T-helper 2 cell treated with Interferon-gamma antibody and Interleukin-4, amounts not matched to agents 100 ng/mL and 5 ng/mL, for 36 hours (primary cell): ENCODE results near the gene RAPGEF6. TPM values are rescaled to one million over a fixed set of nuclear protein-coding genes. Genes with fewer than 3 reads are reported as not detected.
"Not testable (repeated sequence)": the region's sequence is repeated elsewhere in the genome, so short reads cannot be mapped to it uniquely, and the experiment has no call there.

ENCODE experiments used
- intact Hi-C: fragments of 100-400 bp; cut with micrococcal nuclease; formaldehyde crosslinking; loops from one replicate; pipeline ENCODE4 v1.15.1; 2023
- total RNA-seq: library from RNA; stranded (reverse); gene quantifications from 2 replicates; pipeline ENCODE4 v1.2.3, GENCODE V29; 2022

Gene RAPGEF6
- total RNA-seq, 1 donor from 2014 or later = 41.6 TPM

DNA sequence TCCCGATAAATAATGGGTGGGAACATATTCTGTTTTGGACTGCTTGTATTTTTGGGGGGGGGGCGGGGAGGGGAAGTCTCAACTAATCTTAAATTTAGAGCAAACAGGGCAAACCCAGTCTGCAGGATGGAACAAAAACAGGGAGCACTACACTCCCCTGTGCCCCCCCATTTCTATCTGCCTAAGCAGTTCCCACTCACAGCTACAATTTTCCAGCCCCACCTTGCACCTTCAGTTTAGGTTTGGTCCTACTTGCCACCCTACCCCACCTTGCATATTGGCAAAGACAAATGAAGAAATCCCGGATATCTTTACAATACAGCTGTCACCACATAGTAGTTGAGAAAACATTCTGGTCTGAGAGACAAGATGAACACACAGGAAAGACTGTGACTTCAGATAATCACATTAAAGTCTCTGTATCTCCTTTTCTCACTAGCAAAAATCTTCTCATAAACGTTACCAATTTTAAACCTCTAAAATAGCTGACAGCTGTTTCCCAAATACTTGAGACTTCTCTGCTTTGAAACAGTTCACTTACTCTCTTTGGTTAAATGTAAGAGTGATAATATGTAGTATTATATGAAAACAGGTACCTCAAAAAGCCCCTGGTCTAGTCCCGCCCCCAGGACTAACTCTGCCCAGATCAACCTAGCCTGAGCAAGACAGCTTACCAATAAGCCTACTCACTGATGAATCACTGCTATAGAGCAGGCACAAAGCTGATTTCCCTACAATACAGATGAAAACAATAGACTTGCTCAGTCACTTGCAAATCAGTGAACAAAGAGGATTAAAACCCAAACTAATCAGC, 5.2 kb upstream of the RAPGEF6 start:
- intact Hi-C loops = no loop called here

DNA sequence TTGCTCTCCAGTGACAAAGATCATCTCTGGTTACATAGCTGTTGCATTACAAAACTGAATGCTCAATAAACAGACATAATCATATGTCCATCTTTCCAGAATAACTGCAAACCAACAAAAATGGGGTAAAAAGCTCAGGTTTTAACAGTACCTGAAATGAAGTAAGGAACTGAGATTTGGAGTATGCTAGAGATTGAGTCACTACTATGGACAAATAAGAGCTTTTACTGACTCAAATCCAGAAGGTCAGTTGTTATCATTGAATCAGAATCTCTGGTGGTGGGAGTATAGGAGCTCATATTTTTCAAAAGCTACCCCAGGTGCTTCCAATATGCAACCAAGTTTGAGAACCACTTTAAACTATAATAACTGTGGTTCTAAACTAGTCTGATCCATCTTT, 4.1 kb upstream of the RAPGEF6 start:
- intact Hi-C loops = loop anchor here (5.0 to 10.0 kb wide), 6 partner anchors 33 to 856 kb away; partner anchors contain the start of gene IRF1

DNA sequence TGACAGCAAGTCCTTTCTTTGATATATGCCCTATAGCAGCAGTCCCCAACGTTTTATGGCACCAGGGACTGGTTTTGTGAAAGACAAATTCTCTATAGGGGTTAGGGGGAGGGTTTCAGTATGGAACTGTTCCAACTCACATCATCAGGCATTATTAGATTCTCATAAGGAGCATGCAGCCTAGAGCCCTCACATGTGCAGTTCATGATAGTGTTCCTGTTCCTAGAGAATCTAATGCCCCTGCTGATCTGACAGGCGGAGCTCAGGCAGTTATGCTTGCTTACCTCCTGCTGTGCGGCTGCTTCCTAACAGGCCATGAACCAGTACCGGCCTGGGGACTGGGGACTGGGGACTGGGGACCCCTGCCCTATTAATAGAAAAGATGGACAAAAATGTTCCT, 2.7 kb upstream of the RAPGEF6 start:
- intact Hi-C loops = loop anchor here (5.0 to 10.0 kb wide), 6 partner anchors 35 to 857 kb away; partner anchors contain the start of gene IRF1

DNA sequence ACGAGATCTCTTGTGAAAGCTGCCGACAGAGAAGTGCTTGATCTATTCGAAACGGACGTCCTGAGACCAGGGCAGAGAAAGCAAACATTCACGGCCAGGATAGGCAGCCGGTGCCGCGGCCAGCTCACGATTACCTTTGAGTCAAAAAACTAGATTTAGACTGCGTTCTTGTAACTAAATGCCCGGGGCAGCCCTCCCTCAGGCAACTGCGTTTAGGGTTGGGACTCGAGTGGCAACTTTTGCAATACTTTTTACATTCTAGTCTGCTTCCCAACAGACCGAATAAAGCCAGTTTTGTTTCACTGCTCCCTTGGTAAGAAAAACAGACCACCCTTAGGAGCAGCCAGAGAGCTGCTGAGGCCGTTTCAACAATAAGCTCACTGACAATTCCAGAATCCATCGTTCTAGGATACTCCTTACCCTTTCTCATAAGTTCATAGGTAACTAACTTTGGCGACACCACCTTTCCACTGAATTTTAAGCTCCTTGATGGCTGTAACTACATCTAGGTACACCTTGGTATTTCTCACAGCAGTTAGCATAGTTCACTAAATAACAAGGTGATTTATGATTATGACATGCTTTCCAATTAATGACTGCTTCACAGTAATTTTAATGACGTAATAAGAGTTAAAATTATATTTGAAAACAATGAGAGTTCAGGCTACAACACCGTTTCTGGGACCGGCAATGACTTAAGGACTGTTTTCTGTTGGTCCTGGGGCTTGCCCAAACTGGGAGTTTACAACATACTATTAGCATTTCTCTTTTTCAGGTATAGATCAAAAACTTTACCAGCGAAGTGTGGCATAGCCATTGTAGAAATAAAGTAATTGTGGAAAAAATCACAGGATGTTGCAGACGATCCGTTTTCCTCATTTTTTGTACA, 899 bp upstream of the RAPGEF6 start:
- intact Hi-C loops = loop anchor here (1.0 to 10.0 kb wide), 14 partner anchors 36 to 859 kb away; partner anchors contain the start of genes FNIP1, IRF1 and LYRM7

DNA sequence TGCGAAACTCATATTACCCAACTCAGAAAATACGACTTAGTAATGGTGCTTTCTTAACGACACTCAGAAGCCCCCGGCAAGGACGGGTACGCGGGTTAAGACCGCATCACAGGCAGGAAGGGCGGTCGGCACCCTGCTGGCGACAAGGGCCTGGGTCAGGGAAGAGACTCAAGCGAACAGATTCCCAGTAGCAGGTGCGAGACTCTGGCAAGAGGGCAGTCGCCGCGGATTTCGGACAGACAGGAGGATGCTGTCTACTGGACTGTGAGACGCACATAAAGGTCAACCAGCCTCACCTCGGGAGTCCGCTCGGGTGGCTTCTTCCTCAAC, 398 bp downstream of the RAPGEF6 start:
- intact Hi-C loops = loop anchor here (1.0 to 10.0 kb wide), 6 partner anchors 119 to 860 kb away; partner anchors contain the start of genes IRF1 and LYRM7

DNA sequence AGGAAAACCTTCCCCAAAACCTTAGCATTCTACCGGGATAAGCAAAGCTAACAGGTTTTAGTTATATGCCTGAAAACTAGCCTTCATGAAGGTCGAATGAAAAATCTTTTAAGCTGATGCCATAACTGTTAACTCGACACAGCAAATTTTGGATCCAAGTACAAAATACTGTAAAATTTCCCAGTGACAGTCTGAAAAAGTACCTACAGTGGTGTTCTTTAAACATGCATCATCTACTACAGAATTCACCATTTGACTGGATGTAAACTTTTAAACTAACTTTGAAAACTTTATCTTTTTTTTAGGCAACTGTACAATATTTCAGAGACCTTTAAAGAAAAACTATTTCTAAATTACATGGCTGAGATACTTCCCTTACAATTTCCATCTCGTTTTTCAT, 791 bp downstream of the RAPGEF6 start:
- intact Hi-C loops = loop anchor here (1.0 to 10.0 kb wide), 6 partner anchors 119 to 861 kb away; partner anchors contain the start of genes IRF1 and LYRM7

DNA sequence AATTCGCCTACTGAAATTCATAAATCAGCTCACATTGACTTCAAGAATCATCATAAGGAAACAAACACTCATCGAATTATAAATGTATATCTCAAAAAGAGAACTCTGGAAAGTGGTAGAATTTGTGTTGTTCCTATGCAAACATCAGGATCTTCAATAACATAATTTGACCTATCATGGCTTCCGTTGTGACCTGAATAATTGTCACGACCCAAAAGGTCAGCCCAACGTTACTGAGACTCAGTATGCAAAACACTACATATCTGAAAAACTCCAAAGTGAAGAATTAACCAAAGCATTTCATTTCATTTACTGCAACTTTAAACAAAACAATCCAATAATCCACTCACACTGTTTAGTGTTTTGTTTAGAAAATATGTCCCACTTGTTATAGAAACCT, 1.2 kb downstream of the RAPGEF6 start:
- intact Hi-C loops = loop anchor here (1.0 to 10.0 kb wide), 6 partner anchors 119 to 861 kb away; partner anchors contain the start of genes IRF1 and LYRM7

DNA sequence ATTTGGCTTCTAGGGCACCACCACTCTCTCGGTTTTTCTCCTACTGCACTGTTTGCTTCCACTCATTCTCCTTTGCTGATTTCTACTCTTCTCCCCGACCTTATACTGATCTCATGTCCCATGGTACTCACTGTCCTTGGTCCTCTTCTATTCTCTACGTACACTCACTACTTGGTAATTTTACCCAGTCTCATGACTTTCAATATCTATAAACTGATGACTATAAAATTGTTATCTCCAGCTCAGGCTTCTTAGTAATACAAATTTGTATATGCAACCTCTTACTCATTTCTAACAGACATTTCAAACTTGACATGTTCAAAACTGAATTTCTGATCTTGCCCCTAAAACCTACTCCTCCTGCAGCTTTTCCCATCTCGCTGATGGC, 4.1 kb downstream of the RAPGEF6 start:
- intact Hi-C loops = loop anchor here (10.0 kb wide), 2 partner anchors 346 to 864 kb away; partner anchors contain the start of gene IRF1

DNA sequence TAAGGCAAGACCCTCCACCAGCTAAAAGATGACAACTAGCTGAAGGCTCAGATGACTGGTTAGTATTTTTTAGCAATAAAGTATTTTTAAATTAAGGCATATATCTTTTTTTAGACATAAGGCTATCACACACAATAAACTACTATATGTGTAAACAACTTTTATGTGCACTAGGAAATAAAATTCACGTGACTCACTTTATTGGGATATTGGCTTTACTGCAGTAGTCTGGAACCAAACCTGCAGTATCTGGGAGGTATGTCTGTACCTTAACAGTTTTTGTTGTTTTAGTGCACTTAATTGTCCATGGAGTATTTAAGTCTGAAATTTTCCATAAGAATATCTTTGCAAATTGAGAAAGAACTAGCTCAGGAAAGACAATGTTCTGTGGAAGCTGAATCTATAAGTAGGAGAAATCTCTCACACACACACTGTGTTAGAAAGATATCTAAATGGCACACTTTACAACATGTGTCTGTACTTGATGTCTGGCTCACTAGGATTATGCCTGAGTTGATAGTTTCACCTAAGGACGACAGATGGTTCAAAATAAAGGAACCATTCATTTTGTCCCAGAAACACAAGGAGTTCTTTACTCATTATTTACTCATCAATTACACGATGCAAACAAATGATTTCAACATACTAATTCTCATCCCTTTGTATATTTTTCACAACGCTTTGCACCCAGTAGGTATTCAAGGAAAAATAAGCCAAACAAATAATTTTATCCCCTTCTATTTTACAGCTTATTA, 4.6 kb downstream of the RAPGEF6 start:
- intact Hi-C loops = loop anchor here (10.0 kb wide), 2 partner anchors 346 to 864 kb away; partner anchors contain the start of gene IRF1

DNA sequence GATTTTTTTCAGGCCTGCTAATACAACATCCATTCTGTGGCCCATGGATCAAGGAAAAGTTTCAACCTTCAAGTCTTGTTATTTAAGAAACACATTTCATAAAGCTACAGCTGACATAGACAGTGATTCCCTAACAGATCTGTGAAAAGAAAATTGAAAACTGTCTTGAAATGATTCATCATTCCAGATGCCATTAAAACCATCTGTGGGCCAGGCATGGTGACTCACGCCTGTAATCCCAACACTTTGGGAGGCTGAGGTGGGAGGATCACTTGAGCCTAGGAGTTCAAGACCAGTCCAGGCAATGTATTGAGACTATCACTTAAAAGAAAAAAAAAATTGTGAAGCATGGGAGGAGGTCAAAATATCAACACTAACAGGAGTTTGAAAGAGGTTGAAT, 6.0 kb downstream of the RAPGEF6 start:
- intact Hi-C loops = no loop called here

DNA sequence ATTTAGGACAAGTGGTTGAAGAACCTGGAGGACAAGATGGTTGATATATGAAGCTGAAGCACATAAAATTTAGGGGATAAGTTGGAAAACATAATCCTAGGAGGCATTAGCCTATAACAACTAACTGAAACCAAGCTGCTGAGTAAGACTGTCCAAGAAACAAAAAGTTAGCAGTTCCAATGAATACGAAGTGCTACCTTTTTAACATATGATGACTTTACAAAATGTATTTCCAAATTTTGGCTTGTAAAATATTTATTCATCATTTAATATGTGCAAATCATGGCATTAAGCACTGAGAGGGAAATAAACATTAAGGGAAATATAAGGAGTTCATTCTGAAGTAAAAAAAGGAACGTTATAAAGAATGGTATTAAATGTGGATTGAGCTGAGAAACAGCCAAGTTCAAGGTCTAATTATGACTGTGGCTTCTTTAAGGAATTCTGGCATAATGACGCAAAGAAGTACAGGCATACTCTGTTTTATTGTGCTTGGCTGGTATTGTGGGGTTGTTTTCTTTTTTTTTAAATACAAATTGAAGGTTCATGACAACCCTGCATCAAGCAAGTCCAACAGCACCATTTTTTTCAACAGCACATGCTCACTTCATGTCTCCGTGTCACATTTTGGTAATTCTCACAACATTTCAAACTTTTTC, 7.7 kb downstream of the RAPGEF6 start:
- intact Hi-C loops = no loop called here

DNA sequence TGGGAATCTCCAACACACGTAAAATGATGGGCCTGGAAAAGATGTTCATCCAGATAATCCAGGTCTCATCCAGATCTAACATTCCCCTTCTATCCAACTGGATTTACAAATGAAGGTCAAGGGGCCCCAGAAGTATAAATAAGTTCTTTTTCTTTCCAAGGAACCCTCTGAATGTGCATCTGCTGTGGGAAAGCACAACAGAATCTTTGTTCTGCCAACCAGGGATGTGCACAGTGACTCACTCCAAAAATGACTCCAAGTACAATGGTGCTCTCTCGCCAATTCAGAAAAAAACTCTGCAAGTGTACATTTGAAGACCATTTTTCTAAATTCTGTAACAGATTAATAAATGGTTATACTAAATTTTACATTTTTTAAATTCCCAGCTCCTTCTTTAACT, 12.4 kb downstream of the RAPGEF6 start:
- intact Hi-C loops = no loop called here

DNA sequence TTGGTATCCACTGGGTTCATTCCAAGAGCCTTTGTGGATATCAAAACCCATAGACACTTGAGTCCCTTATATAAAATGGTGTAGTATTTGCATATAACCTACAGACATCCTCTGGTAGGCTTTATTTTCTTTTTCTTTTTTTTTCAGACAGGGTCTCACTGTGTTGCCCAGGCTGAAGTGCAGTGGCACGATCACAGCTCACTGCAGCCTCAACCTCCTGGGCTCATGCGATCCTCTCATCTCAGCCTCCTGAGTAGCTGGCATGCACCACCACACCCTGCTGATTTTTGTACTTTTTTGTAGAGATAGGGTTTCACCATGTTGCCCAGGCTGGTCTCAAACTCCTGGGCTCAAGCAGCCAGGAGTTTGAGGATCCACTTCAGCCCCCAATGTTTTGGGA, 13.9 kb downstream of the RAPGEF6 start:
- intact Hi-C loops = not testable (repeated sequence)

DNA sequence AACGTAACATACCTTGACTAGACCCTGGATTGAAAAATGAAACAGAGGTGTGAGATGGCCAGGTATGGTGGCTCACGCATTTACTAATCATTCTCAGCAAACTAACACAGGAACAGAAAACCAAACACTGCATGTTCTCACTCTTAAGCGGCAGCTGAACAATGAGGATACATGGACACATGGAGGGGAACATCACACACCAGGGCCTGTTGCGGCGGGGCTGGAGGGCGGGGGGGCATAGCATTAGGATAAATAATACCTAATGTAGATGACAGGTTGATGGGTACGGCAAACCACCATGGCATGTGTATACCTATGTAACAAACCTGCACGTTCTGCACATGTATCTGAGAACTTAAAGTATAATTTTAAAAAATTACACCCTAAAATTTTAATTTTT, 15.9 kb downstream of the RAPGEF6 start:
- intact Hi-C loops = no loop called here

DNA sequence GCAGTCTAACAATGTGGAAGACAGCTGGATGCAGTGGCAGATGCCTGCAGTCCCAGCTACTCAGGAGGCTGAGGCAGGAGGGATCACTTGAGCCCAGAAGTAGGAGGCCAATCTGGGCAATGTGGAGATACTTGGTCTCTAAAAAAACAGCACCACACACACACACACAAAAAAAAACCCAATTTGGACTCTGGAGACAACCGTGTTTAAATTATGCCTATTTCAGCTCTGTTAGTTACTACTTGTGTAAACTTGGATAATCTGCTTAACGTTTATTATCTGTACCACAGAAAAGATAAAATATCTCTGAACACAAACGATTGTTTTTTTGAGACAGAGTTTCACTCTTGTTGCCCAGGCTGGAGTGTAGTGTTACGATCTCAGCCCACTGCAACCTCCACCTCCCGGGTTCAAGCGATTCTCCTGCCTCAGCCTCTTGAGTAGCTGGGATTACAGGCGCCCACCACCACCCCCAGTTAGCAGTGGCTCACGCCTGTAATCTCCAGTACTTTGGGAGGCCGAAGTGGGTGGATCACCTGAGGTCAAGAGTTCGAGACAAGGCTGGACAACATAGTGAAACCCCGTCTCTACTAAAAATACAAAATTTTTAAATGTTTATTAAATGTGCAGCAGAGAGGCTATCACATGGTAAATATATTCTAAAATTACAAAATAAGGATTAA, 17.7 kb downstream of the RAPGEF6 start:
- intact Hi-C loops = no loop called here

DNA sequence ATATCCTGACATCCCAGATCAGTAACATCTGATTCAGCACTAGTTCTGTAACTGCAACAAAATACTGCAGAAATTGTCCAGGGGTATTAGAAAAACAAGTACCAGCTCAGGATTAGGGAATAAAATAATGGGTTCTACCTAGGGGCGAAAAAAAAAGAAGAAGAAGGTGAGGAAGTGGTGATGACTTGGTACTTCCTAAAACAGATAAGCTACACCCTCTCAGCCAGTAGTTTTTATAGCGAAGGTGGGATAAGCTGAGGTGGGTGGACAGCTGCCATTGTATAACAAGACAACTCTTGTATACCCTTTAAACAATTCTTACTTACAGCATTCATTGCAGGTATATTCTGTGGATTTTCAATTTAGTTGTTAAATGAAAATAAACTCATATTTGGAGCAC, 19.1 kb downstream of the RAPGEF6 start:
- intact Hi-C loops = no loop called here

DNA sequence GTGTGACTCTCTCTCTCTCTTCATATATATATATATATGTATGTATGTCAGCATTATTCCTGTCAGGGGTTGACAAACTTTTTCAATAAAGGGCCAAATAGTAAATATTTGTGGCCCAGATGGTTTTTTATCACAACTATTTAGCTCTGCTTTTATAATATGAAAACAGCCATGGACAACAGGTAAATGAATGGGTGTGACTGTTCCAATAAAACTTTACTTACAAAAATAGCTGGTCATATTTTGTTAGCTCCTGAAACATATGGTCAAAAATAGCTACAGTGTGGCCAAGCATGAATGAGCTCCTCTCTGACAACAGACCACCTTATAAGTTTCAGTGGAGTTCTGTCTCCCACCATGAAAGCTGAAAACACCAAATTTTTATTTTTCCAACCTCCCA, 21.6 kb downstream of the RAPGEF6 start:
- intact Hi-C loops = no loop called here

DNA sequence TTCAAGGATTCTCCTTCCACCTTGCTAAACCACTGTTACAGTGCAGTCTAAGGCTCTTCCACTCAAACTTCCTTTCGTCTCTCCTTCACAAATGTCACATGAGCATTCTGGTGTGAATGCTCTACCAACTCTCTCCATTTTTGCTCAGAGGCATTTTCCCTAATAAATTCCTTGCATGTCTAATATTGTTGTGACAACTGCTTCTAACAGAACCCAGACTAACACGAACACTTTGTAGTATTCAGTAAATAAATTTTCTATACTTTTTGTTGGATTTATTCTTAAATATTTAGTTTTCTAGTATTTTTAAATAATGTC, 24.0 kb downstream of the RAPGEF6 start:
- intact Hi-C loops = no loop called here

DNA sequence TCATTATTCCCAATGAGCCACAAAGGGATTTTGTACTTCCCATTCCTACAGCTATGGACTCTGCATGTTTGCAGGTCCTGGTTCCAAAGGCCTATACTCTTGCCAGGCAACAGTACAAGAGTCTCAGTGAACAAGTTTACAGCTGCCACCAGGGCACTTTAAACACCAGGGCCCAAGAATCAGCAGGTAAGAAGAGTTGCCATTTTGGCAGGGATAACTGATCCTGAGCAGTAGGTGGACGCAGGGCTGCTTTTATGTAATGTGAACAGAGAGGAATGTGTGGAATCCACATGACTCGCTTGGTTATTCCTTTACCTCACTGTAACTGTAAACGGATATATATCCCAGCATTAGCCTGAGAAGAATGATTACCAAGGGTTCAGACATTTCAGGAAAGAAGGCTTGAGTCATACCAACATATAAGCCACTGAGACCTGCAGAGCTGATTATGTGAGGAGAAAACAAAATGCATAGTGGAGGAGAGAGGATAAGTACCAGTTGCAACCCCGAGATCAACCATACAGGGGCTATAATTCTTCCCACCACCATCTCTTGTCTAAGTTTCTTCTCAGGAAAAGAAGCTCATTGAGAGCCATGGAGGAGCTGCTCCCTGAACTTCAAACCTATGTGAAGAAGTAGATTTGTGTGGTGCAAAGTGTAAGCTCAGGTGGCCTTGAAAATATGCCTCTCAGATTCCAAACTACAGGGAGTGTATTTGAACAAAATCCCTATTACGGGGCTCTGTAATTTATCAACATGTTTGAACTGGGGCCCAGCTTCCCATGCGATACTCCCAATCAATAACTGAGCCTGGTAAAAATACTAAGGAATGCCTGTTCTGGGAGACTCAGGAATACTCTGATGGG, 24.6 kb downstream of the RAPGEF6 start:
- intact Hi-C loops = no loop called here
